ENCODE measurements around the gene PTPRN2.
"Not testable (repeated sequence)": the region's sequence is repeated elsewhere in the genome, so short reads cannot be mapped to it uniquely, and the experiment has no call there.

The PTPRN2 gene

DNA sequence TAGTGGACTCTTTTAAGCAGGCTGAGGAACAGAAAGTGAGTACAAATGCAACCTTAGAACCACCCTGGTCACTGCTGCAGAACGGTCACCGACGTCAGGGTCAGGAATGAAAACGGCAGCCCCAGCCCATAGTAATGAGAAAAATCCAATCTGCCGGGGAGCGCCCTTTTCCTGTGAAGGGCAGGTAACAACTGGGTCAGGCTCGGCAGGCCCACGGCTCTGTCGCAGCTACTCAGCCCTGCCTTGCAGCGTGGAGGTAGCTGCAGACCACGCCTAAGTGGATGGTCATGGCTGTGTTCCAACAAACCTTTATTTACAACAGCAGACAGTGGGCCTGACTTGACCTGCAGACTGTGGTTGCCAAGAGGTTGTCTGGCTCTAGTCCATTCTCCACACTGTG, 687.6 kb downstream of the PTPRN2 start:
- DNase-seq (ENCODE audit: low spot score): no peak

- DNase-seq (ENCODE audit: low spot score): no peak
Observed at GRCh38 chr7:157898802-157899505, 688.7 kb downstream of the PTPRN2 start.

- DNase-seq (ENCODE audit: low spot score): no peak
Observed at GRCh38 chr7:157898261-157898660, 689.4 kb downstream of the PTPRN2 start.

DNA sequence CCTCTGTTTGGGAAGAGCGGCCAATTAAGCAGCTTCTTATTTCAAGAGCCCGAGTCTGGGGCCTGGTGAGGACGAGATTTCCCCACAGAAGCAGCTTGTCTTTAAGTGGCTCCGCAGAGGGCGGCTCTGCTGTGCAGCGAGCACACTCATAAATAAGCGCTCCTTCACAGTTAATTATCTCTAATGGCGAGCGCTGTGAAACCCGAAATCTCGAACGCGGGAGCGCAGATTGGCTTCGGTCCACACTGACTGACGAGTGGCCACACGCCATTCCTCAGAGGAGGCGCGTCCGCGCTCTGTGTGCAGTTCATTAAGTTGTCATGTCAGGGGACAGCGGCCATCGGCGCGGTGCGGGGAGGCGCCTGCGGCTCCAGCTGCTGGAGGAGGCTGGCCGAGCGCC, 689.9 kb downstream of the PTPRN2 start:
- no peak for DNase-seq (ENCODE audit: low spot score)

DNA sequence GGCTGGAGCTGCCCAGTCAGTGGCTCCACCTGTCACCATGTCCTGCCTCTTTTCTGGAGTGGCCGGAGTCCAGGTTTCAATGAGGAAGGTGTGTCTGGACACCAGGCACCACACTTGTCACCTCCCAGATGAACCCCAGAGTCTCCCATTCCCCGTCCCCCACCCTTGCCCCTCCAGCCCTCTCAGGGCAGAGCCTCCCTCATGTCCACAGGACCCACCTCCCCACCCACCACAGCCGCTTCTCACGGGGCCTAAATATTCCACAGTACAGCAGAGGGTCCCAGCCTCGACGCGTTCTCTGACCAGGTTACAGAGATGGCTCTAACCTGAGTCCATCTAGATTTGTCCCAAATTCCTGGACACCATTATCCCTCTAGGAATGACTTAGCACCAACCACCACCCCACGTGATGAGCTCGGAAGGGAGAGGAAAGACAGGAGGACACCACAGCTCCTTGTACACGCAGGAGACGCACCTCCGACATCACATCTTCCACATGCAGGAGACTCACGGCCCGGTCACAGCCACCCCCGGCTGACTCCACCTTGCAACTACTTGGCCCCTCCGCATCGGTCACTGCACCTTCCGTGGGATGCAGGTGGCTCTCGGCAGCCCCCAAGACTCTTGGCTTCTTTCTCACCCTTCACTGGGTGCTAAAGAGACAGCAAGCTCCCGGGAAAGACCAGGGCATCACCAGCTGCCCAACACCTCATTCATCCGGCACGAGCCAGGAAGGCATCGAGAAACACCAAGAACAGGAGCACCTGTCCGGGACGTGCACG, 690.7 kb downstream of the PTPRN2 start:
- DNase-seq (ENCODE audit: low spot score): no peak

- DNase-seq (ENCODE audit: low spot score): not testable (repeated sequence)
Observed at GRCh38 chr7:157896376-157896675, 691.3 kb downstream of the PTPRN2 start.

DNA sequence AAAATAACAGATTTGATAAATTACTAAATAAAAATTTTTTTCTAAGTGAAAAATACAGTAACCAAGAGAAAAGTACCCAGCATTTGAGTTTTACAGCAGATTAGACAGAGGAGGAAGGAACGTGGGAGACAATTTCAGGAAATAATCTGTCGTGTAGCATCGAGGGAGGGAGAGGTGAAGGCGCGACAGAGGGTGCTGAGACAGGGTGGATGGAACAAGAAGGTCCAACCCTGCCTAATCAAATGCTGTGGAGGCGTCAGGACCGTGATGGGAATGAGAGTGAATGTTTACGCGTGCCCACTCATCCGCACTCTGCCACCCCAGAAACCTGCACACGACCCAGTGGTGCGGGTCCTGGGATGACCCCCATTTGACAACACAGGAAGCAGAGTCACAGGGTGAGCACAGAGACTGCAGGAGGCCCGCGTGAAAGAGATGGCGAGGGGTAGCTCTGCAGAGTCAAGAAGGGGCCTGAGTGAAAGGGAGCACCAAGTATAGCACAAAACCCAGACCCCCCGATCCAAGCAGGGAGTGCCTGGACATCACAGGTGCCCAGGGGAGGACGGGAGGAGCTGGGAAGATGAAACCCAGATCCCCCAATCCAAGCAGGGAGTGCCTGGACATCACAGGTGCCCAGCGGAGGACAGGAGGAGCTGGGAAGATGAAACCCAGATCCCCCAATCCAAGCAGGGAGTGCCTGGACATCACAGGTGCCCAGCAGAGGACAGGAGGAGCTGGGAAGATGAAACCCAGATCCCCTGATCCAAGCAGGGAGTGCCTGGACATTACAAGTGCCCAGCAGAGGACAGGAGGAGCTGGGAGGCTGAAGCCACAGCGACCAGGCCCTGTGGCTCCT, 691.9 kb downstream of the PTPRN2 start:
- DNase-seq (ENCODE audit: low spot score): no peak

DNA sequence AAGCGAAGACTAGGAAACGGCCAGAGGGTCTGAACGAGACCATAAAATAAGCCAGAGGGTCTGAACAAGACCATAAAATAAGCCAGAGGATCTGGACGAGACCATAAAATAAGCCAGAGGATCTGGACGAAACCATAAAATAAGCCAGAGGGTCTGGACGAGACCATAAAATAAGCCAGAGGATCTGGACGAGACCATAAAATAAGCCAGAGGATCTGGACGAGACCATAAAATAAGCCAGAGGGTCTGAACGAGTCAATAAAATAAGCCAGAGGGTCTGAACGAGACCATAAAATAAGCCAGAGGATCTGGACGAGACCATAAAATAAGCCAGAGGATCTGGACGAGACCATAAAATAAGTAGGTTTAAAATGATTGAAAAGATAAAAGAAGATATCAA, 692.5 kb downstream of the PTPRN2 start:
- not testable (repeated sequence) for DNase-seq (ENCODE audit: low spot score)

DNA sequence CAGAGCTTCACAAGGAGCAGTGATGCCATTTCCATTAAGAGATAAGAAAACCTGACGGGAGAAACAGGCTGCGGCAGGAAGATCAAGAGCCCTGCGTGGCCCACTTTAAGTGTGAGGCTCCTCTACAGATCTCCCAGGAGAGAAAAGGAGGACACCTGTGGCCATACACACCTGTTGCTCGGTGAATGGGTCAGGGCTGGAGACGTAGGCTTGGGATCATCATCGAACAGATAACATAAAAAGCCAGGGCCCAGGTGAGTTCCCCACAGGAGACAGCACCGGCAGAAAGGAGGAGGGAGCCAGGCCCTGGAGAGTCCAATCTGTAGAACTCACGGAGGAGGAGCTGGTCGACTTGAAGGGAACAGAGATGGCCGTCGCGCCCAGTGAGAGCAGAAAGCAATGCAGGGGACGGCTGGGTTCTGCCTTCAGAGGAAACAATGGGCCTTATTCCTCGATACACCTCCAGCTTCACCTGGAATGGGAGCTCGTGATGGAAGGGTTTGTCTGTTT, 694.0 kb downstream of the PTPRN2 start:
- DNase-seq (ENCODE audit: low spot score): no peak

DNA sequence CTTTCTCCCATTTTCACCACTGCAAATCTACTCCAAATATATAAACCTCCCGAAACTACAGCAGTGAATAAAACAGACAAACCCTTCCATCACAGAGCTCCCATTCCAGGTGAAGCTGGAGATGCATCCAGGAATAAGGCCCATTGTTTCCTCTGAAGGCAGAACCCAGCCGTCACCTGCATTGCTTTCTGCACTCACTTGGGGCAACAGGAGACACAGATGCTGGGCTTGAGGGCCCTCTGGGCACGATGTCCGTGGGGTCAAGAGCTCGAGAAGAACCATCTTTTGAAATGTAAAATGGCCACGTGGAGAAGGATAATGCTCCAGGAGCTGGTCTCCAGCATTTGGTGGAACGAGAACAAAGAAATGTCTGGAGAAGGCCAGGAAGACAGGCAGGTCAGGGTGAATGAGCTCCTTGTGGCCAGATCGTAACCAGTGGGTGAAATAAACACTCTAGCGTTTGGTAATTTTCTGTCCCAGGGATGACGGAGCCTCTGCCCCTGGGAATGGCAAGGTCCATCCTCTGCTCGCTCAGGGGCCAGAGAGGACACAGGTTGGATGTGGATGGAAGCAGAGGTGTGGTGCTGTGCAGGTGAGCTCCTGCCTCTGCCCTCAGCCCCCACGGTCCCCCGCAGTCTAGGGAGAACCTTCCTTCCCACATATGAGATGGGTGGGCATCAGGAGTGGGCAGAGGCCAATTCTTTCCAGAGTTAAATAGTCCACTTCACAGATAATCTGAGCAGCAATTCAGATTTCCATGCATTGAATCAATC, 694.7 kb downstream of the PTPRN2 start:
- DNase-seq (ENCODE audit: low spot score): no peak

DNA sequence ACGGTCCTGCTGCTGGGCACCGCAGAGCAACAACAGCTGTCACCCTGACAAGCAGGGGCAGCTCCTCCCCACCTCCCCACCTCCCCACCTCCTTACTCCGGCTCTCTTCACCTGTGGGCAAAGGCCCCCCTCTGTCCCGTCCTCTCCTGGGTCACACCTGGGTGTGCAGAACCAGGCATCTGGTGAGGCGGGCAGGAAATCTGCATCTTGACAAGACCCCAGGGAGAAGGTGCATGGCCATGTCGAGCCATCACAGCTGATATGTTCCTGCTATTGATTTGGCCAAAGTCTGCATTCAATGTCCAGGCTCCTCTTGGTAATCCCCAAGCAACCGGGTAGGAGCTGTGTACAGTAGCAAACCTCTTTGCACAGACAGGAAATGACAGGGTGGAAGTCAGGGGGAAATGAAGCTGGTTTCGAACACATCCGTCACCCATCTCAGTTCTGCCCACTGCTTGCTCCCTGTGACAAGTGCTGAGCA, 696.7 kb downstream of the PTPRN2 start:
- DNase-seq (ENCODE audit: low spot score): no peak

DNA sequence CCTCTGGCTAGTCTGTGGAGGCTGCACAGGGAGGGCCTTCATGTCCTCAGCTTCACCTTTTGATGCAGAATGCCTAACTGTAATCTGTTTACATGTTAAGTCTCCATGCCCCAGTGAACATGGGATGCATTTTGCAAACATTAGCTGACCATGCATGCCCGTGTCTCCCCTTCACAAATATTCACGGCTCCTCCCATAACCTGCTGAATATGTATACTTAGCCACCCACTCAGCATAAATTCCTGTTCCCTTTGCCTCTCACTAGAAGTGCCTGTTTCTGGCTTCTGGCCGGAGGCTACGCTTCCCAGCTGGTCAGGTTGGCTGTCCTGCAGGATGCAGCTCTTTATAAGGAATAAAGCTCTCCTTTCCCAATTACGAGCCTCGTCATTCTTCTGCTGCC, 698.1 kb downstream of the PTPRN2 start:
- no peak for DNase-seq (ENCODE audit: low spot score)

- no peak for DNase-seq (ENCODE audit: low spot score)
Observed at GRCh38 chr7:157888579-157888978, 699.0 kb downstream of the PTPRN2 start.

GRCh38 chr7:157887400-157887799, 700.2 kb downstream of the PTPRN2 start:
- DNase-seq (ENCODE audit: low spot score): no peak

- no peak for DNase-seq (ENCODE audit: low spot score)
Observed at GRCh38 chr7:157886711-157887110, 700.9 kb downstream of the PTPRN2 start.

DNA sequence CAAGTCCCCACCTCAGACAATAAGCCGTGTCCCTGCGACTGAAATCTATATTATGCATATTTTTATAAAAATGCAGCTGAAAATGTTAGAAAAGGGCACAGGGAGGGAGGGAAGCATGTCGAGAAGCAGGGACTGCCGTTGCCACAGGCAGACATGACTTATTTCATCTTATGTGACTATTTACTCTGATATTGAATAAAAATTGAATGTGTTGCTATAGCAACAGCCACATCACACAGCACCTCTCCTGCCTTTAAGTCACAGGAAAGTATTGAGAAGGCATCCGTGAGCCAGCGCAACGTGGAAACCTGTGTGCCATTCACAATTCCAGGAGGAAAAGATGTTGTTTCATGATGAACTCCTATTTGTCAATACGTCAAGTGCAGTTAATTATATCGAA, 701.4 kb downstream of the PTPRN2 start:
- no peak for DNase-seq (ENCODE audit: low spot score)

GRCh38 chr7:157885140-157885539, 702.5 kb downstream of the PTPRN2 start:
- no peak for DNase-seq (ENCODE audit: low spot score)

- DNase-seq (ENCODE audit: low spot score): no peak
Observed at GRCh38 chr7:157884461-157885062, 703.1 kb downstream of the PTPRN2 start.

- no peak for DNase-seq (ENCODE audit: low spot score)
Observed at GRCh38 chr7:157881048-157881771, 706.4 kb downstream of the PTPRN2 start.

GRCh38 chr7:157879391-157879790, 708.2 kb downstream of the PTPRN2 start:
- DNase-seq (ENCODE audit: low spot score): no peak
